Measurements from ENCODE around the gene GAS6. TPM values are rescaled to one million over a fixed set of nuclear protein-coding genes. Genes with fewer than 3 reads are reported as not detected.
A peak's percentile ranks its signal among the peaks of the same experiment; 100 is the strongest.
"Not testable (repeated sequence)": the region's sequence is repeated elsewhere in the genome, so short reads cannot be mapped to it uniquely, and the experiment has no call there.

The GAS6 gene
- total RNA-seq, 1 donor from 2014 or later, result 70.0 TPM

GRCh38 chr13:113796964-113797676 lies 66.8 kb downstream of the GAS6 start:
- Histone ChIP-seq H3K36me3 (ENCODE audit: control insufficient read depth, insufficient read depth, low read length) (no peaks in the 10 kb centered on the region), H3K27me3 (ENCODE audit: control insufficient read depth, insufficient read depth, low read length) (no peaks in the 10 kb centered on the region), H3K4me3 (ENCODE audit: low read depth, low read length) (no peak overlapping the region)
- FAIRE-seq (no peak), DNase-seq (ENCODE audit: low read depth) (no peak)
- TF ChIP-seq, protein P1, sequence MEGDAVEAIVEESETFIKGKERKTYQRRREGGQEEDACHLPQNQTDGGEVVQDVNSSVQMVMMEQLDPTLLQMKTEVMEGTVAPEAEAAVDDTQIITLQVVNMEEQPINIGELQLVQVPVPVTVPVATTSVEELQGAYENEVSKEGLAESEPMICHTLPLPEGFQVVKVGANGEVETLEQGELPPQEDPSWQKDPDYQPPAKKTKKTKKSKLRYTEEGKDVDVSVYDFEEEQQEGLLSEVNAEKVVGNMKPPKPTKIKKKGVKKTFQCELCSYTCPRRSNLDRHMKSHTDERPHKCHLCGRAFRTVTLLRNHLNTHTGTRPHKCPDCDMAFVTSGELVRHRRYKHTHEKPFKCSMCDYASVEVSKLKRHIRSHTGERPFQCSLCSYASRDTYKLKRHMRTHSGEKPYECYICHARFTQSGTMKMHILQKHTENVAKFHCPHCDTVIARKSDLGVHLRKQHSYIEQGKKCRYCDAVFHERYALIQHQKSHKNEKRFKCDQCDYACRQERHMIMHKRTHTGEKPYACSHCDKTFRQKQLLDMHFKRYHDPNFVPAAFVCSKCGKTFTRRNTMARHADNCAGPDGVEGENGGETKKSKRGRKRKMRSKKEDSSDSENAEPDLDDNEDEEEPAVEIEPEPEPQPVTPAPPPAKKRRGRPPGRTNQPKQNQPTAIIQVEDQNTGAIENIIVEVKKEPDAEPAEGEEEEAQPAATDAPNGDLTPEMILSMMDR (IDR thresholded peaks at IDR 0.05; ENCODE audit: insufficient read depth, low read length, severe bottlenecking), result no peak

DNA sequence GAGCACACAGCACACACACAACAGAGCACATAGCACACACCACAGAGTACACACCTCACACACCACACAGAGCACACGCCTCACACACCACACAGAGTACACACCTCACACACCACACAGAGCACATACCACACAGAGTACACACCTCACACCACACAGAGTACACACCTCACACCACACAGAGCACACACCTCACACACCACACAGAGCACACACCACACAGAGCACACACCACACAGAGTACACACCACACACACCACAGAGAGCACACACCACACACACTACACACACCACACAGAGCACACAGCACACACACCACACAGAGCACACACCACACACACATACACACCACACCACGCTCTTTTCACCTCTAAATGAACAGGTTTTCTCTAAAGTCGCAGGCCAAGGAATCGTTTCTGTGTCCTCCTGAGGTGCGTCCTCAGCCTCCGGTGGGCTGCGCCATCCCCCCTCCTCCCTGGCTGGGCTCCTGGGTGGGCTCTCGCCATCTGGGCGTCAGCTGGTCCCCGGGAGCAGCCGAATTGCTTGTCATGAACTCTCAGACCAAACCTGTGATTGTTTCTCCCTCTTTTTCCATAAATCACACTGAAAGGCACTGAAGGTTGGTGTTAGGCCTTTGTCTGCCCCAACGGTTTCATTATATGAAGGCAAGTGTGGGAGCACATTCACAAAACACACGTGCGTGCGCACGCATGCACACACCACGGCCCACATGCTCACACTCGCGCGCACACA lies 67.5 kb downstream of the GAS6 start:
- DNase-seq (ENCODE audit: low read depth) (no peak), FAIRE-seq (no peak)
- no peak overlapping the region for H3K4me3 ChIP-seq (ENCODE audit: low read depth, low read length)
- no peaks in the 10 kb centered on the region for H3K27me3 ChIP-seq (ENCODE audit: control insufficient read depth, insufficient read depth, low read length)
- no peaks in the 10 kb centered on the region for H3K36me3 ChIP-seq (ENCODE audit: control insufficient read depth, insufficient read depth, low read length)
- TF ChIP-seq, protein P1 (IDR thresholded peaks at IDR 0.05; ENCODE audit: insufficient read depth, low read length, severe bottlenecking), result no peak

- not testable (repeated sequence) for H3K4me3 ChIP-seq (ENCODE audit: low read depth, low read length); FAIRE-seq; DNase-seq (ENCODE audit: low read depth); H3K27me3 ChIP-seq (ENCODE audit: control insufficient read depth, insufficient read depth, low read length); H3K36me3 ChIP-seq (ENCODE audit: control insufficient read depth, insufficient read depth, low read length)
These were observed 68.5 kb downstream of the GAS6 start for GRCh38 chr13:113795362-113795761.

DNA sequence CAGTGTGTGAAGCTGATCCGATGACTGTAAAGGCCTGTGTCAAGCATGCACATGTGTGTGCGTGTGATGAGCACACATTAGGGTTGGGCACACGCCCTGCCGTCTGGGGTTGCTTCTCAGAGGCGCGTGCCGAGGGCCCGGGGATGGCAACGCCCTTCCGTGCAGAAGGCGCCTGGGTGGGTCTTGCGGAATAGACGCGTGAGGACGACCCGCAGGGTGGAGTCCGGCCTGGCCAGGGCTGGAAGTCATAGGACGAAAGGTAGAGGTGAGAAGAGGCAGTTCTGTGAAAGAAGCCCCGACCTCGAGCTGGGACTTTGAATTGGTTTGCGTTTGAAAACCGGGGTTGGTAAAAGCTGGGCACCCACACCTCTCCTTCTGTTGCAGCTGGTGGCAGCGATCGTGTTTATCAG lies 69.1 kb downstream of the GAS6 start:
- no peaks in the 10 kb centered on the region for H3K36me3 ChIP-seq (ENCODE audit: control insufficient read depth, insufficient read depth, low read length)
- FAIRE-seq (no peak), DNase-seq (ENCODE audit: low read depth) (no peak)
- H3K27me3 ChIP-seq (ENCODE audit: control insufficient read depth, insufficient read depth, low read length), result no peaks in the 10 kb centered on the region
- TF ChIP-seq, protein P1 (IDR thresholded peaks at IDR 0.05; ENCODE audit: insufficient read depth, low read length, severe bottlenecking), result no peak
- no peak overlapping the region for H3K4me3 ChIP-seq (ENCODE audit: low read depth, low read length)

- Histone ChIP-seq H3K36me3 (ENCODE audit: control insufficient read depth, insufficient read depth, low read length) (no peaks in the 10 kb centered on the region), H3K27me3 (ENCODE audit: control insufficient read depth, insufficient read depth, low read length) (no peaks in the 10 kb centered on the region), H3K4me3 (ENCODE audit: low read depth, low read length) (no peak overlapping the region)
- TF ChIP-seq, protein P1 (IDR thresholded peaks at IDR 0.05; ENCODE audit: insufficient read depth, low read length, severe bottlenecking), result no peak
- DNase-seq (ENCODE audit: low read depth) (no peak), FAIRE-seq (peak; percentile 7)
These were observed 69.8 kb downstream of the GAS6 start for GRCh38 chr13:113794086-113794485.

- no peak for DNase-seq (ENCODE audit: low read depth)
These were observed 70.2 kb downstream of the GAS6 start for GRCh38 chr13:113793718-113794085.

More at GRCh38 chr13:113793718-113794085, 70.2 kb downstream of the GAS6 start:
- Histone ChIP-seq H3K27me3 (ENCODE audit: control insufficient read depth, insufficient read depth, low read length) (no peaks in the 10 kb centered on the region), H3K4me3 (ENCODE audit: low read depth, low read length) (no peak overlapping the region), H3K36me3 (ENCODE audit: control insufficient read depth, insufficient read depth, low read length) (no peaks in the 10 kb centered on the region)
- no peak for FAIRE-seq
- TF ChIP-seq, protein P1 (IDR thresholded peaks at IDR 0.05; ENCODE audit: insufficient read depth, low read length, severe bottlenecking), result no peak
